GM19468 (cell line): ENCODE results near the gene THUMPD1.
A peak's percentile ranks its signal among the peaks of the same experiment; 100 is the strongest.
"Not testable (repeated sequence)": the region's sequence is repeated elsewhere in the genome, so short reads cannot be mapped to it uniquely, and the experiment has no call there.

Experiments used
- ATAC-seq: cut with Tn5 transposase; IDR thresholded peaks from one replicate; pipeline ENCODE4 v1.9.1; 2021; ENCODE audit warnings: mild to moderate bottlenecking, moderate library complexity, moderate number of reproducible peaks; ENCODE audit not compliant: unreplicated experiment; ENCODE audit errors: extremely low read depth

Gene THUMPD1

GRCh38 chr16:20750558-20750957, 8.9 kb upstream of the THUMPD1 start:
- no peak for ATAC-seq

DNA sequence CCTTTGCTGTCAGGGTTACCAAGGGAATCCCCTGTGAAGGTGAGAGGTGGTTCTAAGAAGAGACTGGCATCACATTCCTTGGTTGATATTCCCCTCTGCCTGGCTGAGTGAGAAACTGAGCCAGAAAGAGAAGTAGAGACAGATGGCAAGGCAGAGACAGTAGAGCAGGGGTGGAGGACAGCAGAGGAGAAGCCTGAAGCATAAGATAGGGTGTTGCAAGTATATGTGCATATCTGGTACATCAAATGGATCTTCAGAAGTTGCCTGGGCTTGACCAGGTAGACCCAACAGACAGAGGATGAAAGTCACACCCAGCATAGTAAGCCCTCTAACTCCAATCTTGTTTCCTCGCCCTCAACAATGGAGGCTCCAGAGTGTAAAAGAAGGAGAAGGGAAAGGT, 7.9 kb upstream of the THUMPD1 start:
- no peak for ATAC-seq

GRCh38 chr16:20747030-20747816, 5.6 kb upstream of the THUMPD1 start:
- no peak for ATAC-seq

- ATAC-seq, result no peak
These were observed 4.8 kb upstream of the THUMPD1 start for GRCh38 chr16:20746461-20746860.

DNA sequence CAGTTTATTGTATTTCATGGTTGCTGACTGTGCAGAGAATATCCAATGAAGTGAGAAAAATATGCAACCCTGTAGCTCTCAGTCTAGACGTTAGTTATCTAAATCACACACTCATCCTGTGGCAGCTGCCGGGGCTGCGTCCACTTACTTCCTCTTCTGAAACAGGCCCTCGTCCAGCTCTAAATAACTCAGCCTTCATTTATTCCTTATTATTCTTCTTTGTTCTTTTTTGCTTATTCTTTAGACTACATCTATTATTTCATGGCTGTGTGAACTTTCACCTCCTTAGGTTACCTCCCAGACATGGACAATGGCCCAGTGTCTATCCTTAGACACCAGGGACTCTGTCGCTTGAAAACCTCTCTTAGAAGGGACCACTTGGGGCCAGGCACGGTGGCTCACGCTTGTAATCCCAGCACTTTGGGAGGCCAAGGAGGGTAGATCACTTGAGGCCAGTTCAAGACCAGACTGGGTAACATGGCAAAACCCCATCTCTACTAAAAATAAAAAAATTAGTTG, 3.4 kb upstream of the THUMPD1 start:
- ATAC-seq, result no peak

GRCh38 chr16:20743591-20743990, 2.0 kb upstream of the THUMPD1 start:
- no peak for ATAC-seq

GRCh38 chr16:20740901-20741521, 607 bp downstream of the THUMPD1 start:
- ATAC-seq, result peak; percentile 49

DNA sequence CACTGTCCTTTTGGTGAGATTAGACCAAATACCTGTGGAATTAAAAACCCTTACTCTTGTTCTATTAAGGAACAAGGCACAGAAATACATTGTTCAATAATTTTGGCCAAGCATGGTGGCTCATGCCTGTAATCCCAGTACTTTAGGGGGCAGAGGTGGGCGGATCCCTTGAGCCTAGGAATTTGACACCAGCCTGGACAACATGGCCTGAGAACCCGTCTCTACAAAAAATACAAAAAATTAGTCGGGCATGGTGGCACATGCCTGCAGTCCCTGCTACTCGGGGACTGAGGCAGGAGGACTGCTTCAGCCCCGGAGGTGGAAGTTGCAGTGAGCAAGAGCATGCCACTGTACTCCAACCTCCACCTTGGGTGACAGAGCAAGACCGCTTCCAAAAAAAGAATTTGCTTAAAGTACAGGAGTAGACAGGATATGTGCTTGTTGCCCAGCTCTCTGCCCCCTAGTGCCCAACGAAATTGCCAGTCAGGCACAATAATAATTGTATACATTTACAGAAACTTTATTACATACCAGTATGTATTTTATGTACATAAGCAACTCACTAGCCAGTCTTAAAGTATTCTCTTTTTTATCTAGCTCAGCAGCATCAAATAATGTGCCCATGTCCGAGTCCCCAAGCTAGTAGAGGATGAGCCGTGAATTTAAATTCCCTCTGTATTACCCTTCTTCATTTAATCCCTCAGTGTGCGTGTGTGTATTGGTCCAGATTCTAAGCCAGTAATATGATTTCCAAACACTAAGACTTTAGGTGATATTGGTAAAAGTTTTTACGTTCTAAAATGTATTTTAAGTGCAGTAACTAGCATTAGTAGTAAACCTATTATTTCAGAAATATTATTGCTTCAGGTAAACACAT, 1.4 kb downstream of the THUMPD1 start:
- no peak for ATAC-seq

DNA sequence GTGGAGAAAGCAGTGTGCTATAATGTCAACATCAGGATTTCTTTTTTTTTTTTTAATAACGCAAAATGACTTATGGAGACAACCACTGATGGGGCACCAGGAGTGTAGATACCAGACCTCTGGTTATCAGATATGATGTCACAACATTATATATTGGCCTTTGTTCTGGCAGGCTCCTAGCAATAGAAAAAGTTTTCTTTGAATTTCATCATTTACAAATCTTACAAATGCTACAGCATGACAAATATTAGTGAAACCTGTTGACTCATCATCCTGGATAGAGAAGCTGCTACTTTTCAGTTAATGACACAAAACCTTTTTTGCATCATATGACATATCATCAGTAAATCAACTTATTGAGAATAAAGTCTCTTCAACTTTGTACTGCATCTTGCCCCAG, 6.1 kb downstream of the THUMPD1 start:
- ATAC-seq, result no peak

DNA sequence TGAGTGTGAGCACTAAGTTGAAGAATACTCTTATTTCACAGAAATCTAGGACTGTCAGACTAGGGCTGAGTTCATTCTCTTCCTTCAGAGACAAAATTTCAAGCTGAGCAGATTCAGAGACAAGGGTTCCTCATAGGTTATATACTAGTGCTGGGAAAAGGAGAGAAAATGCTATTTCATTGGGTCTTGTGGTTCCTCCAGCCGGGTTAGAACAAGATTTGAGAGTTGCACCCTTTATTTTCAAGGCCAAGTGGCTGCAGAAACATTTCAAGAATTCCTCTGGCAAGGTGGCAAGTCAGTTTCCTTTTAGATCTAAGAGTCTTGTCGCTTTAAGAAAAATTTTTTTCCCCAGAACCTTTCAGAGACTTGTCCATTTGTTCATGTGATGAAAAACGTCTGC, 6.8 kb downstream of the THUMPD1 start:
- no peak for ATAC-seq

- ATAC-seq, result no peak
These were observed 7.6 kb downstream of the THUMPD1 start for GRCh38 chr16:20734056-20734455.

DNA sequence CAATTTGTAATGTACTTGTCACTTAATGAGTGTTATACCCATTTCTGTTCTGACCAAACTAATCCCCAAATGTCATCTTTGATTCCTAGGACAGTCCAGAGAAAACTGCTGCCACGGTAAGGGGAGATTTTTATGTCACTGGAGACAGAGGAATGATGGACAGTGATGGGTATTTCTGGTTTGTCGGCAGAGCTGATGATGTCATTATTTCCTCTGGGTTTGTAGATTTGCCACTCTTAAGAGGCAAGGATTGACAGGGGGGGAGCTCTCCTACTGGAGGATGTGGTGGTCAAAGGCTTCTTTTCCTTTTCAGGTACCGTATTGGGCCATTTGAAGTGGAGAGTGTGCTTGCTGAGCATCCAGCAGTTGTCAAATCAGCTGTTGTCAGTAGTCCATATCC, 12.5 kb downstream of the THUMPD1 start:
- ATAC-seq, result no peak

- no peak for ATAC-seq
These were observed 14.4 kb downstream of the THUMPD1 start for GRCh38 chr16:20727181-20727580.

DNA sequence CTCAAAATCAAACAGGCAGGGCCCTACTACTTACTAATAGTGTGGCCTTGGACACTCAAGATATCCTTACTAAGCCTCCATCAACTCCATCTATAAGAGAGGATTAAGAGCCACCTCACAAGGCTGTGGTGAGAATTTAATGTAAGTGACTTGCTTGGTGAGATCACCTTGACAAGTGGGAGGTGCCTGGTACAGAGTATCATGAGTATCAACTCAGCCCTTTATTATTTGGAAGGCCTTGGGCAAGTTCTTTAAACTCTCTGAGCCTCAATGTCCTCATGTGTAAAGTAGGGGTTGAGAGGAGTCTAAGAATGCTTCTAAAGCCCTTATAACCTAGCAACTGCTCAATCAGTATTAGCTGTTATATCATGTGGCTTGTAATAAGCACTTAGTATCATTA, 15.0 kb downstream of the THUMPD1 start:
- no peak for ATAC-seq

- no peak for ATAC-seq
These were observed 21.4 kb downstream of the THUMPD1 start for GRCh38 chr16:20720251-20720650.

DNA sequence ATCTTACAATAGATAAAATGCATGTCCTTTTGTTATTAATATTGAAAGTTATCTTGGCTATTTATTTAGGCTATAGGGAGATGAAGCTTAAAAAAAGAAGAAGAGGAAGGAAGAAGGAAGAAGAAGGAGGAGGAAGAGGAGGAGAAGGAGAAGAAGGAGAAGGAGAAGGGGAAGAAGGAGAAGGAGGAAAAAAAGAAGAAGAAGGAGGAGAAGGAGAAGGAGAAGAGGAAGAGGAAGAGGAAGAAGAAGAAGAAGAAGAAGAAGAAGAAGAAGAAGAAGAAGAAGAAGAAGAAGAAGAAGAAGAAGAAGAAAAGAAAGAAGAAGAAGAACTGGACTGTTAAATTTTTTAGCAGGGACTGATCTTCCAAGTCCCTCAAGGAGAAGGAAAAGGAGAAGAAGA, 23.9 kb downstream of the THUMPD1 start:
- not testable (repeated sequence) for ATAC-seq

GRCh38 chr16:20711277-20711911, 30.2 kb downstream of the THUMPD1 start:
- ATAC-seq, result no peak

GRCh38 chr16:20708129-20708528, 33.5 kb downstream of the THUMPD1 start:
- not testable (repeated sequence) for ATAC-seq

DNA sequence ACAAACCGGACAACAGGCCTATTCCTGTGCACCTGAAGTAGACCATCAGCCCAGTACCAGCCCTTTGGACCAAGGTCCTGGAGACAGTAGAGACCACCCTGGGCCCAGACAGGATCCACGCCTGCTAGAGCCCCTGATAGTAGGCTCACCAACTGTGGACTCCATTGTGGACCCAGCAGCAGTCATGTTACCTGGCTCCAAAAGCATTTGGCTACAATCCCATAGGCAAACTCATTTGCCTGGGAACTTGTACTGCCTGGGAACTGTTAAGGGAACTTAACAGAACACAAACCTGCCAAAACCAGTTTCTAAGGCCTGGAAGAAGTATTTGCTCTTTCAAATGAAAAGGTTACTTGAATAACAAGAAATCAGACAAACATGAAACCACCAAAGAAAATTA, 34.2 kb downstream of the THUMPD1 start:
- no peak for ATAC-seq

GRCh38 chr16:20705972-20706371, 35.6 kb downstream of the THUMPD1 start:
- not testable (repeated sequence) for ATAC-seq
